Adipocyte (in vitro differentiated cells): ENCODE measurements around the gene FMN1.

Experiments used
- DNase-seq: peaks from one replicate; pipeline ENCODE4 v3.0.0-alpha.2; 2015; ENCODE audit warnings: low read depth
- H3K27me3 ChIP-seq: replicated peaks from 2 replicates; pipeline ENCODE4 v1.7.0; 2013; ENCODE audit warnings: mild to moderate bottlenecking, low read length, moderate library complexity; ENCODE audit not compliant: control insufficient read depth, insufficient read depth
- H3K36me3 ChIP-seq: 2 replicates; pipeline ENCODE4 v1.7.0; 2013; ENCODE audit warnings: low read length, mild to moderate bottlenecking, moderate library complexity; ENCODE audit not compliant: control insufficient read depth, insufficient read depth, severe bottlenecking
- H3K4me1 ChIP-seq: 2 replicates; pipeline ENCODE4 v1.7.0; 2013; ENCODE audit warnings: mild to moderate bottlenecking, low read length, moderate library complexity; ENCODE audit not compliant: control insufficient read depth, insufficient read depth
- H3K4me3 ChIP-seq: 2 replicates; pipeline ENCODE4 v1.7.0; 2013; ENCODE audit warnings: mild to moderate bottlenecking, low read length, moderate library complexity
- H3K9ac ChIP-seq: 2 replicates; pipeline ENCODE4 v1.7.0; 2013; ENCODE audit warnings: mild to moderate bottlenecking, low read length, moderate library complexity
- H3K9me3 ChIP-seq: 2 replicates; pipeline ENCODE4 v1.7.0; 2013; ENCODE audit warnings: mild to moderate bottlenecking, low read length, moderate library complexity; ENCODE audit not compliant: control insufficient read depth

Gene FMN1

GRCh38 chr15:32781781-32782180 is 412.7 kb downstream of the FMN1 start:
- Histone ChIP-seq H3K27me3 (no peaks in the 10 kb centered on the region), H3K9me3 (peaks cover 9% of the 10 kb centered on the region), H3K36me3 (no peaks in the 10 kb centered on the region), H3K4me1 (peaks cover 8% of the 10 kb centered on the region), H3K9ac (no peak overlapping the region), H3K4me3 (no peak overlapping the region)
- DNase-seq, result no peak

DNA sequence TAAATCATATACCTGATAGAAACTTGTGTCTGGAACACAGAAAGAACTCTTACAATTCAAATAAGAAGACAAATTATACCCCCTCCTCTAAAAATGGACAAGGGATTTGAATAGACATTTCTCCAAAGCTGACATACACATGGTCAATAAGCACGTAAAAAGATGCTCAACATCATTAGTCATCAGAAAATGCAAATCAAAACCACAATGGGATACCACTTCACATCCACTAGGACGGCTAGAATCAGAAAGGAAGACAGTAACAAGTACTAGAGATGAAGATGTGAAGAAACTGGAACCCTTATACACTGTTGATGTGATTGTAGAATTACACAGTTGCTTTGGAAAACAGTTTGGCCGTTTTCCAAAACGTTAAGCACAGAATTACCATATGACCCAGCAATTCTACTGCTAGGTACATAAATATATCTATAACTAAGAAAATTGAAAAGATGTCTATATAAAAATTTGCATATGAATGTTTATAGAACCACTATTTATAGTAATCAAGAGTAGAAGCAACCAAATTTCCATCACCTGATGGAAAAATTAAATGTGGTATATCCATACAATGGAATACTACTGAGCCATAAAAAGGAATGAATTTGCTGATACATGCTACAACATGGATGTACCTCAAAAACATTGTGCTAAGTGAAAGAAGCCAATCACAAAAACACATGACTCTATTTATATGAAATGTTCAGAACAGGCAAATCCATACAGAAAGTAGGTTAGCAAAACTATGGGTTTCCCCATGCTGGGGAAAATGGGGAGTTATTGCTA is 415.9 kb downstream of the FMN1 start:
- peaks cover 9% of the 10 kb centered on the region for H3K9me3 ChIP-seq
- no peaks in the 10 kb centered on the region for H3K27me3 ChIP-seq
- no peaks in the 10 kb centered on the region for H3K4me1 ChIP-seq
- H3K4me3 ChIP-seq, result no peak overlapping the region
- DNase-seq, result no peak
- no peaks in the 10 kb centered on the region for H3K36me3 ChIP-seq
- H3K9ac ChIP-seq, result no peak overlapping the region

- H3K4me1 ChIP-seq, result no peaks in the 10 kb centered on the region
- H3K36me3 ChIP-seq, result no peaks in the 10 kb centered on the region
- peaks cover 9% of the 10 kb centered on the region for H3K9me3 ChIP-seq
- no peak for DNase-seq
- no peak overlapping the region for H3K9ac ChIP-seq
- H3K4me3 ChIP-seq, result no peak overlapping the region
- H3K27me3 ChIP-seq, result no peaks in the 10 kb centered on the region
Measured at GRCh38 chr15:32775103-32775502, 419.4 kb downstream of the FMN1 start.

DNA sequence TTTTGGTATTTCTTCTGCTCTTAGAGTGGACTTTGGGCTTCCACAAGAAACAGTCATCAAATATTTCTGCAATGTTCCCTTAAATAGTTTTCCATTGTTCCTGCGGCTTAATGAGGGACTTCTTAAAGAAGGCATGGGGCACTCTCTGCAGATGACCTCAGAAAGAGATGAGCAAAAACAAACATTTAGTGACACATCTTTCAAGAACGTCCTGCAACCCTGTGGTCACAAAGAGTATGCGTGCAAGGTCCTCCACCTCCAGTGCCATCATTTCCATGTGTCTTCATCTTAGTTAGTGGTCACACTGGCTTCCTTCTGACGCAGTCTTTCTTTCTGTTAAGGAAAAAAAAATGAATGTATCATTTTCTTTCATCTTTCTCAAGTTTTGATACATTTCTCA is 420.5 kb downstream of the FMN1 start:
- H3K9ac ChIP-seq, result no peak overlapping the region
- no peak overlapping the region for H3K4me3 ChIP-seq
- H3K27me3 ChIP-seq, result no peaks in the 10 kb centered on the region
- peaks cover 6% of the 10 kb centered on the region for H3K9me3 ChIP-seq
- H3K36me3 ChIP-seq, result no peaks in the 10 kb centered on the region
- no peaks in the 10 kb centered on the region for H3K4me1 ChIP-seq
- peak; percentile 70 for DNase-seq

DNA sequence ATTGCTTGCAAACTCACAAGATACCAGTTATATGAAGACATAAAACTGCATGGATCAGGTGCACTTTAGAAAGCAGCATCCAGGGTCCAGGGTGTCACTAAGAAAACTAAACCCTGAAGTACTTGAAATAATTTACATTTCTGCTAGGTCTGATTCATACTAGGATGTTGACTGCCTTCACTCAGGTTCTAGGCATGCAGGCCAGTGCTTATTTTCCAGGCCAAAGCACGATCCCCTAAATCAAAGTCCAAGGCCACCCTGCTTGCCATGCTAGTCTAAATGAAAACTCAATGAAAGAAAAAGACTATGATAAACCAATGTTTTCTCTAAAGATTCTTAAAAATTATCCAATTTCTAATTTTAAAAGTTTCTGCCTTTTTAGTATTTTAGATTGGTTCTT is 427.3 kb downstream of the FMN1 start:
- H3K27me3 ChIP-seq, result no peaks in the 10 kb centered on the region
- no peaks in the 10 kb centered on the region for H3K9me3 ChIP-seq
- no peaks in the 10 kb centered on the region for H3K4me1 ChIP-seq
- H3K36me3 ChIP-seq, result no peaks in the 10 kb centered on the region
- H3K4me3 ChIP-seq, result no peak overlapping the region
- no peak for DNase-seq
- H3K9ac ChIP-seq, result no peak overlapping the region

- Histone ChIP-seq H3K27me3 (no peaks in the 10 kb centered on the region), H3K4me1 (no peaks in the 10 kb centered on the region), H3K9me3 (no peaks in the 10 kb centered on the region), H3K9ac (no peak overlapping the region), H3K4me3 (no peak overlapping the region), H3K36me3 (no peaks in the 10 kb centered on the region)
- no peak for DNase-seq
Measured at GRCh38 chr15:32766101-32766500, 428.4 kb downstream of the FMN1 start.

DNA sequence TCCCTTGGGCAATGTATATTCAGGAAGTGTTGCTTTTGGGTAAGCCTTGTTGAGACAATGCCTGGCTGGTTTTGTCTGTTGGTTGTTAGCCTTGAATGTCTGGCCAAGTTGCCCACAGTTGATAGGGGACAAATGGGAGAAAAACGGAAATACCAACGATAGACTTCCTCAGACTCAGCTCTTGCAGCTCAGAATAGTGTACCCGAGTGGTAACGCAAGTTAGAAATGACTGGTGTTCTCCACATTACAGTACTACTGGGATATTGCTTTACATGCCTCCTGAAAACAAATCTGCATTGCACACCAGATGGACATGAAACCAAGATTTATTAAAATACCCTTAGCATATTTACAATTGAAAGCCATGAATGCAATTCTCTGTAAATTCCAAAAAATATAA is 429.3 kb downstream of the FMN1 start:
- DNase-seq, result no peak
- no peaks in the 10 kb centered on the region for H3K27me3 ChIP-seq
- no peak overlapping the region for H3K4me3 ChIP-seq
- no peak overlapping the region for H3K9ac ChIP-seq
- H3K36me3 ChIP-seq, result no peaks in the 10 kb centered on the region
- no peaks in the 10 kb centered on the region for H3K4me1 ChIP-seq
- H3K9me3 ChIP-seq, result no peaks in the 10 kb centered on the region

GRCh38 chr15:32763295-32763694 is 431.2 kb downstream of the FMN1 start:
- H3K27me3 ChIP-seq, result no peaks in the 10 kb centered on the region
- H3K4me3 ChIP-seq, result no peak overlapping the region
- no peak overlapping the region for H3K9ac ChIP-seq
- no peaks in the 10 kb centered on the region for H3K36me3 ChIP-seq
- DNase-seq, result no peak
- no peaks in the 10 kb centered on the region for H3K4me1 ChIP-seq
- no peaks in the 10 kb centered on the region for H3K9me3 ChIP-seq

DNA sequence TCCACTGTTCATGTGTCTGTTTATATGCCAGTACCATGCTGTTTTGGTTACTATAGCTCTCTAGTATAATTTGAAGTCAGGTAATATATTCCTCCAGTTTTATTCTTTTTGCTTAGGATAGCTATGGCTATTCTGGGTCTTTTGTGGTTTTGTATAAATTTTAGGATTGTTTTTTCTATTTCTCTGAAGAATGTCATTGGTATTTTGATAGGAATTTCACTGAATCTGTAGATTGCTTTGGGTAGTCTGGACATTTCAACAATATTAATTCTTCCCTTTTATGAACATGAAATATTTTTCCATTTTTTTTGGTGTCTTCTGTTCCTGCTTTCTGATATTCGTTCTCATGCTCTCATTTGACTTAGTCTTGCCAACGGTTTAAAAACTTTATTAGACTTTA is 437.1 kb downstream of the FMN1 start:
- Histone ChIP-seq H3K9ac (no peak overlapping the region), H3K4me3 (no peak overlapping the region), H3K9me3 (no peaks in the 10 kb centered on the region), H3K27me3 (no peaks in the 10 kb centered on the region), H3K4me1 (no peaks in the 10 kb centered on the region), H3K36me3 (no peaks in the 10 kb centered on the region)
- DNase-seq, result no peak

DNA sequence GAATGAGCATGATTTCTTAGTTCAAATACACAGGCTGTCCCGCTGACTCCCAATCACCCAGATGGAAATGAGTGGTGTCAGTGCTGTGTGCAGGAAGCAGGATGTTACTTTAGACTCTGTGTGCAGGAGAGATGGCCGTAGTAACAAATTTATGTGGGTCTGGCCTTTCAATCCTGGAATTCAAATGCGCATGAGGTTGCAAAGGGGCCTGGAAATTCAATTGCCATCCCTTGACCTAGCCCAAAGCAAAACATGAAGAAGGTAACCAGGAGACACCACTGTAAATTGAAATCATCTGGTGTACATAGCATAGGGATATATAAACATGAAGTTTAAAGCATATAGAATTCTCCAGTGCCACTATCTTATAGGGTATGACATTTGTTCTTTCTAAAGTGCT is 443.5 kb downstream of the FMN1 start:
- H3K9me3 ChIP-seq, result no peaks in the 10 kb centered on the region
- H3K4me1 ChIP-seq, result no peaks in the 10 kb centered on the region
- no peak overlapping the region for H3K9ac ChIP-seq
- no peaks in the 10 kb centered on the region for H3K36me3 ChIP-seq
- no peak for DNase-seq
- H3K4me3 ChIP-seq, result no peak overlapping the region
- no peaks in the 10 kb centered on the region for H3K27me3 ChIP-seq

DNA sequence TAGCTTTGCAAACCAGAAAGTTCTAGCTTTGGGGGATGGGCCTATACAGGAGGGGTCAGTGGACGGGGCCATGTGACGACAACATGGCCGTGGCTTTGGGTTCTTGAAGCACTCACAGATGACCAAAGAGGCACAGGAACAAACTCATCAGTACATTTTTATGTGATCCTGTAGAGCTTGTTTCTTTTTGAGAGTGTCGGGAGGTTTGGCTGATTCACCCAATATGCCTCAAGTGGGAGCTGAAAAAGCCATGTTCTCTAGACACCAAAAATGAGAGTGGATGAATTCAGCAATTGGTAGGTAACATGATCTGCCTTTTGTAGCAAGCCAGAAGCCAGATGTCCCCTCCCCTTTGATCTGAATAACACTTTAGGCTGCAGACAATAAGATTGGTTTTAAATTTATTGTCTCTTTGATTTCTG is 446.6 kb downstream of the FMN1 start:
- DNase-seq, result no peak
- Histone ChIP-seq H3K9ac (no peak overlapping the region), H3K4me3 (no peak overlapping the region), H3K27me3 (no peaks in the 10 kb centered on the region), H3K4me1 (no peaks in the 10 kb centered on the region), H3K9me3 (no peaks in the 10 kb centered on the region), H3K36me3 (no peaks in the 10 kb centered on the region)
